IPS DF 4.7 (cell line): ENCODE data around the gene GNAO1.

Source experiments
- DNase-seq: peaks from one replicate; pipeline ENCODE4 v3.0.0-alpha.2; 2013; ENCODE audit warnings: low spot score; ENCODE audit errors: extremely low read depth

The GNAO1 gene

DNA sequence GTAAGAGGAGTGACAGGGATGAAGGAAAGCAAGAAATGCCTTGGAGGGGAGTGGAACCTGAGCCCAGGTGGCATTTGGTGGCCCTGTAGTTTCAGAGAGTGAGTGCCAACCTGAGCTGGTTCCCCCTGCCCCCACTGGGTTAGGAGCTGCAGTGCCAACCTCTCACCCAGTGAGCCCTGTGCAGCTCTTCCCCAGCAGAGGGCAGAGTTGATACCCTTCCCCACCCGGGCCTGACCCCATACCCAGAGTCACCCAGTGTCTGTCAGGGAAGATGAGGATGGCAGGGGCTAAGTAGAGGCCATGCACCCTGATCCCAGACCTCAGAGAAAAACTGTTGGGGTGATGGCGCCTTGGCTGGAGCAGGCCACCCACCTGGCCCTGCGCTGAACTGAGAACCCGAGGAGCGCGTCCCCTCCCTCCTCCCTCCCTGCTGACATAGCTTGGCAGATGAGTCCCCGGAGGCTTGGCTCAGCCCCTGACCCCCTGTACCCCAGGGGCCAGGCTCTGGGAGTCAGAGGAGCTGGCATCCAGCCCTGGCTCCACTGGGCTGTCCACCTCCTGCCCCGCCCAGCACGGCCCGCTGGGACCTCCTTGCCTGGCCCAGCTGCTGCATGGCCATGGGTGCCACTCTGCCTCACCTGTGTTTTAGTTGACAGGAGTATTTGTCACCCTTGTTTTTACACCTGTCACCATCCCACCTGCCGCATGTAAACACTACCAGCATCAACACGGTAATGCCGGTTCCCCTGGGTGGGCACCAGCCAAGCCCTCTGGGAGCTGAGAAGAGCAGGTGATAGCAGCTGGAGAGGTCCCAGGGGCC, 120.1 kb downstream of the GNAO1 start:
- DNase-seq, result no peak

- DNase-seq, result no peak
These were observed 120.7 kb downstream of the GNAO1 start for GRCh38 chr16:56312028-56312300.

- no peak for DNase-seq
These were observed 121.3 kb downstream of the GNAO1 start for GRCh38 chr16:56312556-56312955.

DNA sequence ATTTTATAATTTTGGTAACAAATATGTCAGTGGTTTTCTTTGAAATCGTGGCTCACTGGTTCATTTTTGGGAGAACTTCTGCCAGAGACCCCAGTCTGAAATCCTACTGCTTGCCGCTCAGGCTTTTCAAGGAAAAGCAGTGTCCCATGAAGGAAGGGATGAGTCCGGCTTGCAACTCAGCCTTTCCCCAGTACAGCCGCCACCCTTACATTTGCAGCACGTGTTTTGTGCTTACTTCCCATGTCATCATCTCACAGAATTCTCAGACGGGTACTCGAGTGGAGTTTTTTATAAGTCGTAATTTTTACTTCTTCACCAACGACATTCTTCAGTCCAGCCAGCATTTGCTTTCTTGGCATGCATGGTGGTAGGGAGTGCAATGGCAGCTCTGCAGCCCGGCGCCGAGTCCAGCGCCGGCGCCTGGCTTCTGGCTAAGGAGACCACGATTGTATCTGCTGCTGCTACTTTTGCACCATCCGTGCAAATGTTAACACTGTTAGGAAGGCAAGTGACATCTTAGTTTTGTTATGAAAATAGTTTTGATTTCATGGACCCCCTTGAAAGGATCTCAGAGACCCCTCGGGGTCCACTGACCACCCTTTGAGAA, 123.1 kb downstream of the GNAO1 start:
- DNase-seq, result no peak

GRCh38 chr16:56315955-56316354, 124.7 kb downstream of the GNAO1 start:
- DNase-seq, result no peak

DNA sequence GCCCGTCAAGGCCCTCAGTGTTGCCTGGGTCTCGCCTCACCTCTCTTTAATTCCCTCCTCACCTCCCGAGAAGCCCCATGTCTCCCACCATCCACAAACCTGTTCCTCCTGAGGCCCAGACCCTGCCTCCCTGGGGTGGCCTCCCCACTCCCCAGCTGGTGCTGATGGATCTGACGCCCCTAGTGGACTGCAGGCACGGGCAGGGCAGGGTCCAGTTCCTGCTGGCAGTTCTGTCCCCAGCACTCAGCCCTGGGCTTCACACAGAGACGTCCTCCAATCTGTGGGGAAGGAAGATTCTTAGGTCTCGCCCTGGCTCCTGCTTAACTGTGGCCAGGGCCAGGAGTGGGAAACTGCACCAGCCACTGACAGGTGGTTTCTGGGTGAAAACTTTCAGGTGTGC, 125.3 kb downstream of the GNAO1 start:
- no peak for DNase-seq

- DNase-seq, result peak; percentile 19
These were observed 126.9 kb downstream of the GNAO1 start for GRCh38 chr16:56317998-56318826.

GRCh38 chr16:56318827-56319140, 127.5 kb downstream of the GNAO1 start:
- no peak for DNase-seq

- DNase-seq, result no peak
These were observed 128.1 kb downstream of the GNAO1 start for GRCh38 chr16:56319376-56319775.

- no peak for DNase-seq
These were observed 128.8 kb downstream of the GNAO1 start for GRCh38 chr16:56320056-56320455.

DNA sequence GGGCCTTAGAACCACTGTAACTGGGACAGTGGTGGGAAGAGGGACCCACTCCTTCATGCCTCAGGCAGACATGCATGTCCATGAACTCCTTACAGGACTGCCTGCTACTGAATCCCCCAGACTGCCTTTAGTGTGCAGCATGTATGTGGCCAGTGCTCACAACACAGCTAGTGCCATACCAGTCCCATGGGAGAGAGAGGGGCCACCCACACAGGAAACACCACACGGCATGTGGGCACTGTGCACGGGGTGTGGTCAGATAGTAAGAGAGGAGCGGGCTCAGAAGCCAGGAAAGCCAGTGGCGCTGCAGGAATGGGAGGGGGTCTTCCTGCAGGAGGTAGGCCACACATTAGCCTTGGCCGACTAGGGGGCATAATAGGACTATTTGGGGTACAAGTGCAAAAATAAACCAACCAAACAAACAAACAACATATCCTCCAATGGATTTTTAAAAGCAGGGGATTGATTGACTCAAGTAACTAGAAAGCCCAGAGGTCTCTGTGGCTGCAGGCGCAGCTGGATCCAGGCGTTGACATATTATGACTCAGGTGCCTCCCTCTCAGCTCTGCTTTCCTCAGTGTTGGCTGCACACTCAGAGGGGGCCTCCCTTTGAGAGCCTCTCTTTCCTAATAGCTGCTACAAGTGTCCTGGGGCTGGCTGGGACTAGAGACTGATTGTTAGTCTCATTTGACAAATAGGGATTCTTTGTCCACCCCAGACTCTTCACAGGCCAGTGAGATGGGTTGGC, 129.7 kb downstream of the GNAO1 start:
- DNase-seq, result no peak

DNA sequence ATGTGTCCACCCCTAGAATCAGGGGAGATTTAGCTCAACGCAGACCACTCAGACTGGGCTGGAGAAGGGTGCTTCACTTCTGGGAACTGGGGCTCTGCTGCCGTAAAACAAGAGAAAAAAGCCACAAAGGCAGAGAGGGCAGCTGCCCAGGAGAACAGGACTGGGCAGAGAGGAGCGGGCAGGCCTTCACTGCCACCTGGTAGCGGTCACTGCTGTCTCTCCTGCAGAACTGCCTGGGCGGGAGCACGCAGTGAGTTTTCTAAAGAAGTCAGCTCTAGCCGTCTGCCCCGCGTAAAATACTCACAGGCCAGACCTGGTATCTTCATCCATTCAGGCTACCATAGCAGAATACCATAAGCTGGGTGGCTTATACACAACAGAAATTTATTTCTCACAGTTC, 130.3 kb downstream of the GNAO1 start:
- DNase-seq, result no peak

GRCh38 chr16:56324406-56324805, 133.1 kb downstream of the GNAO1 start:
- no peak for DNase-seq

- DNase-seq, result no peak
These were observed 134.7 kb downstream of the GNAO1 start for GRCh38 chr16:56325956-56326355.

GRCh38 chr16:56327071-56327928, 136.0 kb downstream of the GNAO1 start:
- no peak for DNase-seq

GRCh38 chr16:56327929-56328258, 136.6 kb downstream of the GNAO1 start:
- no peak for DNase-seq

DNA sequence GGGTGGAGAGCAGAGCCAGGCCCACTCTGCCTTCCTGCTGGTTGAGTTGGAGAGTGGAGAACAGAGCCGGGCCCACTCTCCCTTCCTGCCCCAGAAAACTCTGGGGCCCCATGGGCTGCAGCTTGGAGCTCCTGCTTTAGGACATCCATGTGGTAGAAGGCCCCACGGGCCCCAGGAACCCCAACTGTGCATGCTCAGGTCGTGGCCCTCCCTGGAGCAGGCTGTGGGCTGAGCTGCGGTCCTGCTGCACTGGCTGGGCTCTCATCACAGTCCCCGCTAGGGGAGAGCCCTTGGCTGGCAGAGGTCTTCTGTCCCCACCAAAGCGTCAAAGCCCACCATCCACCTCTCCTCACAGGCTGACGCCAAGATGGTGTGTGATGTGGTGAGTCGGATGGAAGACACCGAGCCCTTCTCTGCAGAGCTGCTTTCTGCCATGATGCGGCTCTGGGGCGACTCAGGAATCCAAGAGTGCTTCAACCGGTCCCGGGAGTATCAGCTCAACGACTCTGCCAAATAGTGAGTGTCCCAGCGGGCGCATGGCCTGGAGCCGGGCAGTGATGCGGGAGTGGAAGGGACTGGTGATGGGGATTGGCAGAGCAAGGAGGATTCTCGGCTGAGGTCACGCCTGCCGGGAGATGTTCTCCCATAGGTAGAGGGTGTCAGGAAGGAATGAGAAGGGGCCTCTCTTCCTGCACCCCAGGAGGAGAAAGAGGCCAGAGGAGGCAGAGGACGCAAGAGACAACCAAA, 137.2 kb downstream of the GNAO1 start:
- no peak for DNase-seq

DNA sequence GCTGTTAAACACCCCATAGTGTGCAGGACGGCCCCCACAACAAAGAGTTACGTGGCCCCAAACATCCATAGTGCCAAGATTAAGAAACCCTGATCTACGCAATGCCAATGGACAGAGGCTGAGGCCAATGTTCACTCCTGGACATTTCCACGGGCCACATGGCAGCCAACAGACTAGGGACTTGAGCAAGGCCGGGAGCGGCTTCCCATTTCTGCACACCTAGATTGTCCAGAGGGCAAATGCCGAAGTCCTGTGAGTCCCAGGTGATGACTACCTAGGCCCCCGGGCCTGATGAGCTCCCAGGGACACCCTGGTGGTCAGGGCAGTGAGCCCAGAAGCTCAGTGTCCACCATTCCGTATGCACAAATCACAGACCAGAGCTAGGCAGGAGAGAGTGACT, 138.6 kb downstream of the GNAO1 start:
- no peak for DNase-seq

DNA sequence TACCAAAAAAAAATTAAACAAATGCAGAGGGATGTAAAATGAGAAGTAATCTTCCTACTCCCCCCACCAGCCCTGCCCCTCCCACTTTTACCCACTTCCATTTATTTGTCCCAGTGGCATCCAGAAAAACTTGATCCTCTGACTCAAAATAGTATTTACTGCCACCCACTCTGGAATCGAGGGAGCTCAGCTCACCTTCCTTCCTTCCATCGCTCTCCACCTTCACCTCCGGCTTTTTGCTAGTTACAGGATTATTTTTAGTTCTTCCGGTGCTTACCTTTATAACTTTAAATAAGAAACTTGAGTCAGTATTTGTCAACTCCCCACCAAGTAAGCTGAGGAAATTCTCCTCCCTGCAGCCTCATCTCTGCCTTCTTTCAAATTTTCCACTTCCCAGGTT, 139.2 kb downstream of the GNAO1 start:
- no peak for DNase-seq

DNA sequence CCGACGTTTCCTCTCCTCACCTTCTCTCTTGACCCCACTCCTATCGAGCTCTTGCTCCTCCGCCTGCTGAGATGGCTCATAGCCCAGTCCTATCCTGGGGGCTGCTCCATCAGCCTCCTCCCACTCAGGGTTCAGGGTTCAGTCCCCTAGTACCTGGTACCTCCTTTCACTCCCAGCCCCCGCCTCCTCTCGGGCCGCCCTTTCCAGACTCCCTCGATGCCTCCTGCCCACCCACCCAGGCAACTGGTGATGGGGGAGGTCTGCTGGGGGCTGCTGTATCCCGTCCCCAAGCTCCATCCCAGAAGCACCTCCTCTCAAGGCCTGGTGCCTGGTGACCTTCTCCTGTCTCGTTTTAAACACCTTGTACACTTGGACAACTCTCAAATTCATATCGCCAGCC, 140.1 kb downstream of the GNAO1 start:
- no peak for DNase-seq
